HG03196 (cell line): ENCODE measurements around the gene NDRG4.
"Not testable (repeated sequence)": the region's sequence is repeated elsewhere in the genome, so short reads cannot be mapped to it uniquely, and the experiment has no call there.

Experiments
- ATAC-seq: cut with Tn5 transposase; IDR thresholded peaks from one replicate; pipeline ENCODE4 v1.9.1; 2021; ENCODE audit not compliant: unreplicated experiment

NDRG4 gene

DNA sequence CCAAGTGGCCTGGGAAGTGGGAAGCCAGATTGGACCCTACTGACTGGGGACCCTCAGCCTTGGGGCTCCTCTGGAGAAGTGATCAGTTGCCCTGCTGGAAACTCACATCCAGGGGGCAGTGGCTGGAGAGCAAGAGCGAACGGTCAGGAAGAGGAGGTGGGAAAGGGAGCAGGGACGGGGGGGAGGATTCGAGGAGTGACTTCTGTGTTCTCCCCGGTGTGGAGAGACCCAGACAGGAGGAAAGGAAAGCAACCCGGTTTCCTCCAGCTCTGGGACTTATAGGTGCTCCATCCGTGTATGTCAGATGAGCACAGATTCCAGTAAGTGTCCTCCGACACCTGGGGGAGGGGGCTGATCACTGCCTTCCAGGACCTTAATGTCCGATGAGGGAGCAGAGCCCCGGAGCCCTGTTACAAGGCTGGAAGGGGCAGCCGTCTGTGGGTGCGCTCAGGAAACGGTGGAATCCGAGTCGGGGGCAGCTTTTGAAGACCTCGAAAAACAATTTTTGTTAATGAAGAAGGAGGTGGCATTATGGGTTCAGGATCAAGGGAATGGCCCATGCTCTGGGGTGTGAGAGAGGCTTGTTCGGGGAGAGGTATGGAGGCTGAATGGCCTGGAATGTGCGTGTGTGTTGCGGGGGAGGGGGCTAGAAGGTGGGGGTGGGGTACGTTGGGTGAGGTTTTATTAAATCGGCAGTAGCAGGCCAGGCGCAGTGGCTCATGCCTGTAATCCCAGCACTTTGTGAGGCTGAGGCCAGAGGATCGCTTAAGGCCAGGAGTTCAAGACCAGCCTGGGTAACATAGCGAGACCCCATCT, 34.8 kb upstream of the NDRG4 start:
- no peak for ATAC-seq

- ATAC-seq, result no peak
Observed at GRCh38 chr16:58465817-58466216, 34.1 kb upstream of the NDRG4 start.

DNA sequence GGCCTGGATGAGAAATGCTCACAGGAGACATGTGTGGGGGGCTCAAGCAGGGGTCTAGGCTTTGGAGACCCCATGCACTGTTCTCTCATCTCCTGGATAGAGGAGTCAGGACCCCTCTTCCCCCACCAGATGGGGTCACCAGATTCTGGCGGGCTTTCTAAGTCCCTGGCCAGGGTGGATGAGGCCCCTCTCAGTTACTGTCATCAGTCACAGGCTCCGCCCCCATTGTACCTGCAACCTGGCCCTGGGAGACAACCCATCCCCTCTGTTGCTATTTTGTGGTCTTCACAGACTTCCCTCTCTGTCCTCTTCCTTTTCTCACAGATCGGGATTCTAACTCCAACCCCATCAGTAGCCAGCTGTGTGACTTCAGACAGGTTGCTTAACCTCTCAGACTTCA, 33.5 kb upstream of the NDRG4 start:
- no peak for ATAC-seq

DNA sequence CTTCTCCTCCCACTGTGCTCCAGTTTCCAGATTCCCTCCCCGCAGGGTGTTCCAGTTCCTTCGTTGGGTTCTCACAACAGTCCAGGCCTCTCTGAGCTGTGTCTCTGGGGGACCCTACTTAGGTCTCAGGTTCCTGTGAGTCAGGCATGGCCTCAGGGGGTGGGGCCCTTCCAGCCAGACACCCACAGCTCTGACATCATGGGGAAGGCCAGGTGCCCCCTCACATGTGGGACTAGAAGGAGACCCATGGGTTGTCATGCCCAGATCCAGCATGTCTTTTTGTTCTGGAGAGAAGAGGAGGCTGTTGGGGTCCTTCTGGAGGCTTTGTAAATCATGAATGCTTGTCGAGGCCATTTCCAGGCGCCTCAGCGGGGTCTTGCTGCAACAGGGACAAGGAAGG, 32.0 kb upstream of the NDRG4 start:
- ATAC-seq, result no peak

GRCh38 chr16:58471209-58471975, 28.6 kb upstream of the NDRG4 start:
- no peak for ATAC-seq

GRCh38 chr16:58472266-58472665, 27.7 kb upstream of the NDRG4 start:
- no peak for ATAC-seq

DNA sequence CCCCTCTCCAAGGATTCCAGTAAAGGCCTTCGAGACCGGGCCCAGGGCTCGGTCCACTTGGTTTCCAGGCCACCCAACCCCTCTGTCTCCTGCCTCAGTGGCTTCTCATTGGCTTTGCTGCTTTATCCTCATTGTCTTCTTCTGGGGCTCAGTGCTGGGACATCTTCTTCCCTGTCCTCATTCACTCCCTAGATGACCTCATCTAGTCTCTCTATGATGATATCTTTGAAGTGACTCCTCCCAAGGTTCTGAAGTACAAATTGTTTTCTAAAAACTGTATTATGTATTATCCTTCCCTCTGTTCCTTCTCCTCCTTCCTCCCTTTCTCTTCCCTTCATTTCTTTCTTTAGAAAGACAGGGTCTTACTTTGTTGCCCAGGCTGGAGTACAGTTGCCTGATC, 27.1 kb upstream of the NDRG4 start:
- ATAC-seq, result no peak

- ATAC-seq, result no peak
Observed at GRCh38 chr16:58474296-58474695, 25.6 kb upstream of the NDRG4 start.

GRCh38 chr16:58475091-58475619, 24.8 kb upstream of the NDRG4 start:
- no peak for ATAC-seq

- ATAC-seq, result no peak
Observed at GRCh38 chr16:58476791-58477190, 23.2 kb upstream of the NDRG4 start.

GRCh38 chr16:58478427-58478826, 21.5 kb upstream of the NDRG4 start:
- ATAC-seq, result no peak

DNA sequence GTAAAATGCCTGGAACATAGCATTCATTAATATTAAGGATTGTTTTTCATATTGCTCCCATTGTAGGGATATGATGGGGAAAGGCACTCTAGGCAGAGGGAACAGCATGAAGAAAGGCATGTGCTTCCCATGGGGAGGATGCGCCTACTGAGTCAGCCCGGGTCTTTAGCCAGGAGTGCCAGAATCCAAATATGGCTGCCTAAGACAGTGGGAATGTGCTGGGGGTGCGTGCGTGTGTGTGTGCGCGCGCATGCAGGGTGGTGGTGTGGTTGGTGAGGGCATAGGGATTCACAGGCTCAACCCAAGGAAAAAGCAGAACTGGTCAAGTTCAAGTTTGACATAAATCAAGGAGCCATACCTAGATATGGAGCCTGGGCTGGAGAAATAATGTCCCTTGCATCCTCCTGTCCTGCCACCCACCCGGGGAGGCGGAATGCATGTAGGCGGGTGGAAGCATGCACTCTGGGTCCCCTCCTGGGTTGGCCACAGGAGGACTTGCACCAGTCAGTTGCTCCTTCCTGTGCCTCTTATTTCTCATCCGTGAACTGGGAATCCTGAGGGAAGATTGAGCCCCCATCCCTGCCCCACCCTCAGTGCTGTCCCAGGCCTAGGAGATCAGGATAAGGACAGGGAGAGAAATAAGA, 18.6 kb upstream of the NDRG4 start:
- ATAC-seq, result no peak

DNA sequence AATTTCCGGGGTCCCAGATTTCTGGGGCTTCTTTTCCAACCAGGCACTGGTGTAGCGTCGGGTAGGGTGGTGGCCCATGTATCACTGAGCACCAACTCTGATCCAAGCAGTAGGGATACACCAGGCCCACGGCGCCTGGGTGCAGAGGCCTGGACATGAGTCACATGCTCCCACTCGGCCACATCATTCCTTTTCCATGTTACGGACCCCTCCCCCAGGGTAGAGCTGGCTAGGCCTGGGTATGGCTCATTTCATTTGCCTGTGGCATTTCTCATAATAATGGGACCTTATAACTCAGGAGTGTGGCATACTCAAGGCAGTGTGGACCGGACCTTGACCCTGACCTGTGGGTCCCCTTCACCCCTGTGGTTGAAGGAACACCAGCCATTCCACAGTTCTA, 18.0 kb upstream of the NDRG4 start:
- no peak for ATAC-seq

DNA sequence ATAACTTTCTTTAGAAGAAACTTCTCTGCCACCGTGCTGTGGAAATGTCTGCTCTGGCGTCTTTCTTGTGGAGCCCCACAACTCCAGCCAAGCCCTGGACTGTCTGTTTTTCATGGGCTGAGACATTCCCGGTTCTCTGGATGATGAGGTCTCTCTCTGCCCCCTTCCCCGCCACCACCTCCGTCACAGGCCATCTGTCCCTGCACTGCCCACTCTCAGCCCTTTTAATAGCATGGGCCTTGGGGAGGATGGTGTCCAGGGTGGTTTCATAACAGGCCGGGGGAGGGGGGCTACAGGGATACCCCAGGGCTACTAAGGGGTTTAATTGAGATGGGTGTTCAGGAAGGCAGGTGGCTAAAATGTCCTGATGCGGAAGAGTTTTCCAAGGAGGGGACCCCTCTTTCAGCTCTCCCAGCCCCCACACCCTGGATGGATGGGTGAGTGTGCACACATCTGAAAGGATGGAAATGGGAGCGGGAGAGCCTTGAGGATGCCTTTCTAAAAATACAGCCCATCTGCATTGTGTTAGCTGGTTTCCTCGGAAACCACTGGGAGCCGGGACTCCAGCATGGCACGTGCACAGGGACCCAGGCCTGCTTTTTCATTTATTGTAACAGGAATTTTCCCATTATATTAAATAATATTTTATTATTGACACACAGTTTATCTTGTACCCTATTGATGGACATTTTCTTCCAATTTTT, 14.6 kb upstream of the NDRG4 start:
- ATAC-seq, result no peak

- peak; percentile 51 for ATAC-seq
Observed at GRCh38 chr16:58487566-58488351, 12.2 kb upstream of the NDRG4 start.

DNA sequence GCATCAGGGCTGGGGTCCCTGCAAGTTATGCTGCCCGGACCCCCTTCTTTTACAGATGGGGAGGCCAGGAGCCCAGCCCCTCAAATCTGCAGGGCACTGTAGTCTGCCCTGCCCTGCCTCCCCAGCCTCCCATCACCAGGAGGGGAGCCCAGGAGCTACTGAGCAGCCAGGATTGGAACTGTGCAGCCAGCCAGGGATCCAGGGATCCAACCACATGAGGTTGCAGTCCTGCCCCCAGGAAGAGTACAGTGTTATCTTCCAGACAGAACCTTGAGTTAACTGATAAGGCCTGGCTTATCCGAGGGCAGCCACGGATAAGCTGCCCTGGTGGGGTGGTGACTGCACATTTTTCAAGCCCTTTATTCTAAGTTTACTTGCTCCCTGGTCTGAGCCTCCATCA, 11.4 kb upstream of the NDRG4 start:
- no peak for ATAC-seq

- no peak for ATAC-seq
Observed at GRCh38 chr16:58490065-58490464, 9.9 kb upstream of the NDRG4 start.

- not testable (repeated sequence) for ATAC-seq
Observed at GRCh38 chr16:58490539-58490938, 9.4 kb upstream of the NDRG4 start.

DNA sequence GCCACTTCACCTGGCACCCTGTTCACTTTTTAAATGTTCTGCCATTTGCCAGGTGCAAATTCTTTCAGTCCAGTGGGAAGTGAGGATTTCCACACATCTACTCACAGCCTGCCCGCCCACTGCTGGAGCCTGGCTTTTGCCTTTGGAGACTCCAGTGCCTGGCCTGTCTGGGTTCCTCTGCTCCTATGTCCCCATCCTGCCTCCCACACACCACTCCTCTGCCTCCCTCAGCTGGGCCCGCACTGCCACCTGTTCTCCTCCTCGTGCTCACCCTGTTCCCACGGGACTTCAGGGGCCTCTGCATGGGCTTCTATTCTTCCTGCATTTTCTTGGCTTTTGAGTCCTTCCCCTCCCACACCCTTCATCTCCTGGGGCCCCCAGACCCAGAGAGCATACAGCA, 7.9 kb upstream of the NDRG4 start:
- ATAC-seq, result no peak

GRCh38 chr16:58492735-58493134, 7.2 kb upstream of the NDRG4 start:
- no peak for ATAC-seq
